GM19025 (cell line): Measurements from ENCODE around the gene MYO1F.
"Not testable (repeated sequence)": the region's sequence is repeated elsewhere in the genome, so short reads cannot be mapped to it uniquely, and the experiment has no call there.

Source experiments
- ATAC-seq: cut with Tn5 transposase; IDR thresholded peaks from one replicate; pipeline ENCODE4 v1.9.1; 2021; ENCODE audit warnings: mild to moderate bottlenecking, low read depth, moderate library complexity; ENCODE audit not compliant: unreplicated experiment

The MYO1F gene

GRCh38 chr19:8577247-8577646, at the start of gene MYO1F:
TSS of gene MYO1F (minus strand) at chr19:8577442. CDS start at chr19:8577309, 133 bp downstream.
- no peak for ATAC-seq

- no peak for ATAC-seq
Measured at GRCh38 chr19:8626842-8627241, 49.6 kb upstream of the MYO1F start.

- not testable (repeated sequence) for ATAC-seq
Measured at GRCh38 chr19:8622886-8623285, 45.6 kb upstream of the MYO1F start.

GRCh38 chr19:8618751-8619150, 41.5 kb upstream of the MYO1F start:
- ATAC-seq, result no peak

GRCh38 chr19:8617984-8618383, 40.7 kb upstream of the MYO1F start:
- no peak for ATAC-seq

- ATAC-seq, result not testable (repeated sequence)
Measured at GRCh38 chr19:8617325-8617724, 40.1 kb upstream of the MYO1F start.

- ATAC-seq, result no peak
Measured at GRCh38 chr19:8616861-8617260, 39.6 kb upstream of the MYO1F start.

- ATAC-seq, result no peak
Measured at GRCh38 chr19:8615813-8616596, 38.8 kb upstream of the MYO1F start.

- ATAC-seq, result no peak
Measured at GRCh38 chr19:8615024-8615423, 37.8 kb upstream of the MYO1F start.

GRCh38 chr19:8614455-8614854, 37.2 kb upstream of the MYO1F start:
- no peak for ATAC-seq

- no peak for ATAC-seq
Measured at GRCh38 chr19:8612807-8613171, 35.5 kb upstream of the MYO1F start.

- no peak for ATAC-seq
Measured at GRCh38 chr19:8611877-8612806, 34.9 kb upstream of the MYO1F start.

GRCh38 chr19:8611391-8611876, 34.2 kb upstream of the MYO1F start:
- no peak for ATAC-seq

- ATAC-seq, result no peak
Measured at GRCh38 chr19:8610936-8611300, 33.7 kb upstream of the MYO1F start.

- no peak for ATAC-seq
Measured at GRCh38 chr19:8610041-8610935, 33.0 kb upstream of the MYO1F start, which contains the start of gene ADAMTS10. TSS of gene ADAMTS10 (minus strand) at chr19:8610715. CDS start at chr19:8605710, 5,005 bp downstream.

GRCh38 chr19:8609279-8610040, 32.2 kb upstream of the MYO1F start:
- ATAC-seq, result no peak

GRCh38 chr19:8608941-8609278, 31.7 kb upstream of the MYO1F start:
- no peak for ATAC-seq

GRCh38 chr19:8607386-8607785, 30.1 kb upstream of the MYO1F start:
- no peak for ATAC-seq

GRCh38 chr19:8605514-8605913, 28.3 kb upstream of the MYO1F start:
- no peak for ATAC-seq

- no peak for ATAC-seq
Measured at GRCh38 chr19:8601796-8602195, 24.6 kb upstream of the MYO1F start.
